GM12801 (cell line): ENCODE data around the gene LRRC1.

Experiments used
- CTCF ChIP-seq: IDR thresholded peaks from one replicate; pipeline ENCODE4 v1.5.1; 2011; ENCODE audit warnings: control low read depth; ENCODE audit not compliant: insufficient read length; ENCODE audit errors: extremely low read depth

The LRRC1 gene

GRCh38 chr6:53771785-53772624, 22.8 kb upstream of the LRRC1 start:
- TF ChIP-seq CTCF, result no peak

DNA sequence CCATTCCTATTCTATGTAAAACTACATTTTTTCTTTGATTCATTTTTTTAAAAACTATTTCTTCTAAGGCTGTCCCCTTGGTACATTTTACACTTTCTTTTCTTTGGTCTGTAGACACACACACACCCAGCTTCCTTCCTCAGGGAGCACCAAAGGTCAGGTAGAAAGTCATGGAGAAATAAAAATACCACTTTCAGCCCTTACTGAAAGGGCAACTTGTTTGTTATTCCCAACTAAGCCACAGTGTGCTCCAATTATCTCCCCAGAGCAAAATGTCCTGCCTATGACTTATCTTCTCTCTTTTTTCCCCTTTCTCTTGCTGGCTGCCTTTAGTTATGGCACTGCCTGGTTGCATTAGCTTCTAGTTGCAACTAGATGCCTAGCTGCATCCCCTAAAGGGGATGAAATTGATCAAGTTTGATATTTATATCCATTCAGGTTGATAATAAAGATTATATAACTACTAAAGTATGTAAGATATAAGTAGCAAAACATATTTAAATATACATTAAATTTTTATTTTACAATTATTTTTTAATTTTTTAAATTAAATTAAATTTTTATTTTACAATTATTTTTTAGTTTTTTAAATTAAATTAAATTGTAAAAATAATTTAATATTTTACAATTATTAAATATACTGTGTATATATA, 21.6 kb upstream of the LRRC1 start:
- no peak for TF ChIP-seq CTCF

GRCh38 chr6:53786832-53787231, 8.0 kb upstream of the LRRC1 start:
- TF ChIP-seq CTCF, result no peak

- TF ChIP-seq CTCF, result no peak
Measured at GRCh38 chr6:53790886-53791285, 3.9 kb upstream of the LRRC1 start.

GRCh38 chr6:53792016-53792415, 2.8 kb upstream of the LRRC1 start:
- no peak for TF ChIP-seq CTCF

DNA sequence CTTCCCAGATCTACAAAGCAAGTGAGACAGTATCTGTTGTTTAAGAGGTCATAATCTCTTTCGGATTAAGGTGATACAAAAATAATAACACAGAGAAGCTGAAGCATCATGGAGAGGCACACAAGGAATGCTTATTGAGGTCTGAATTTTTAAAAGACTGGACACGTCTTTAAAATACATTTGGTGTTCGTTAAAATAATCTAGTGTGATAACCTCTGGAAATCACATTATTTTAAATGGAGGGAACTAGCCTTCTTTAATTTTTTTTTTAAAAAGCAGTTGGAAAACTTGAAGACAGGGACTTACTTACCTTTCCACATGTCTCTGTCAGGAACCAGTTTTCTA, 1.9 kb upstream of the LRRC1 start:
- no peak for TF ChIP-seq CTCF

GRCh38 chr6:53793318-53794136, 1.3 kb upstream of the LRRC1 start:
- TF ChIP-seq CTCF, result no peak
